ENCODE data around the gene MRPS18A.
"Not testable (repeated sequence)": the region's sequence is repeated elsewhere in the genome, so short reads cannot be mapped to it uniquely, and the experiment has no call there.

The MRPS18A gene

DNA sequence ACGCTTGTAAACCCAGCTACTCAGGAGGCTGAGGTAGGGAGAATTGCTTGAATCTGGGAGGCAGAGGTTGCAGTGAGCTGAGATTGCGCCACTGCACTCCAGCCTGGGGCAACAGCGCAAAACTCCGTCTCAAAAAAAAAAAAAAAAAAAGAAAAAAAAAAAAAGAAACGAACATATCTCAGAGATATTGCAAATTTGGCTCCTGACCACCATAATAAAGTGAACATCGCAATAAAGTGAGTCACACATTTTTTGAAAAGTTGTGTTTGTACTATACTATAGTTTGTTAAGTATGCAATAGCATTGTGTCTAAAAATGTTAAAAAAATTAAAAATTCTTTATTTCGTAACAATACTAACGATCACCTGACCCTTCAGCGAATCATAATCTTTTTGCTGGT lies 29.4 kb downstream of the MRPS18A start:
- H3K36me3 ChIP-seq (ENCODE audit: low read length) = no peaks in the 10 kb centered on the region
- H3K9ac ChIP-seq (ENCODE audit: low read length) = no peak overlapping the region
- no peak overlapping the region for H3K4me2 ChIP-seq (ENCODE audit: low read depth, low read length, poor library complexity, severe bottlenecking)
- H4K20me1 ChIP-seq (ENCODE audit: low read depth, low read length) = no peaks in the 10 kb centered on the region
- no peaks in the 10 kb centered on the region for H3F3A ChIP-seq (ENCODE audit: insufficient read depth)
- no peaks in the 10 kb centered on the region for H3K79me2 ChIP-seq (ENCODE audit: insufficient read depth, low read length)
- no peak overlapping the region for H3K4me3 ChIP-seq (ENCODE audit: insufficient read depth, low read length, poor library complexity, severe bottlenecking)
- no peaks in the 10 kb centered on the region for H3K27me3 ChIP-seq (ENCODE audit: low read length)
- H3K27ac ChIP-seq (ENCODE audit: low read depth, low read length) = no peak overlapping the region
- H3K9me2 ChIP-seq (replicated peaks; ENCODE audit: insufficient read depth, low read length) = no peaks in the 10 kb centered on the region
- no peaks in the 10 kb centered on the region for H3K9me3 ChIP-seq (ENCODE audit: insufficient read depth, low read length)
- TF ChIP-seq, protein P1, sequence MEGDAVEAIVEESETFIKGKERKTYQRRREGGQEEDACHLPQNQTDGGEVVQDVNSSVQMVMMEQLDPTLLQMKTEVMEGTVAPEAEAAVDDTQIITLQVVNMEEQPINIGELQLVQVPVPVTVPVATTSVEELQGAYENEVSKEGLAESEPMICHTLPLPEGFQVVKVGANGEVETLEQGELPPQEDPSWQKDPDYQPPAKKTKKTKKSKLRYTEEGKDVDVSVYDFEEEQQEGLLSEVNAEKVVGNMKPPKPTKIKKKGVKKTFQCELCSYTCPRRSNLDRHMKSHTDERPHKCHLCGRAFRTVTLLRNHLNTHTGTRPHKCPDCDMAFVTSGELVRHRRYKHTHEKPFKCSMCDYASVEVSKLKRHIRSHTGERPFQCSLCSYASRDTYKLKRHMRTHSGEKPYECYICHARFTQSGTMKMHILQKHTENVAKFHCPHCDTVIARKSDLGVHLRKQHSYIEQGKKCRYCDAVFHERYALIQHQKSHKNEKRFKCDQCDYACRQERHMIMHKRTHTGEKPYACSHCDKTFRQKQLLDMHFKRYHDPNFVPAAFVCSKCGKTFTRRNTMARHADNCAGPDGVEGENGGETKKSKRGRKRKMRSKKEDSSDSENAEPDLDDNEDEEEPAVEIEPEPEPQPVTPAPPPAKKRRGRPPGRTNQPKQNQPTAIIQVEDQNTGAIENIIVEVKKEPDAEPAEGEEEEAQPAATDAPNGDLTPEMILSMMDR (IDR thresholded peaks at IDR 0.05; ENCODE audit: insufficient read depth, low read length, poor library complexity, severe bottlenecking) = no peak
- TF ChIP-seq EZH2phosphoT487 (conservative IDR thresholded peaks at IDR 0.05; ENCODE audit: low read length) = no peak
- no peak overlapping the region for H2AFZ ChIP-seq (ENCODE audit: low read depth, low read length, severe bottlenecking)

DNA sequence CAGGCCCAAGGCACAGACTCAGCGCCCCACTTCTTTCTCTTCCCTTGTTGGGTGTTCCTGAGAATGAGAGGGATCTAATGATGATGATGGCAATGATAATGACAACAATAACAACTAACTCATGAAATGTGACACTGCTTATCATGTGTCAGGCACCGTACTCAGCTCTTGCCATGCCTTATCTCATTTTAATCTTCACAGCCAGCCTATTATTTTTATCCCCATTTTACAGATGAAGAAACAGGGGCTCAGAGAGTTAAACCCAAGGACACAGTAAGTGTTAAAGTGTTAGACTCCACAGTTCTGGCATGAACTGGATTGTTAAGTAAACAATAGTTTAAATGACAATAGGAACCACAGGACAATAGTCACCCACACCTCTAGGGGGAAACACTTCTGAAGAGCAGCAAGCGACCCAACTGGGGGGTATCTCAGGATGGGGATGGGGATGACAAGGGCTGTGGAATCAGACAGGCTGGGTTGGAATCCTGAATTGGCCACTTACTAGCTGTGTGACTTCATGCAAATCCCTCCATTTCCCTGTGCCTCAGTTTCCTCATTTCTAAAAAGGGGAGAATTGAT lies 30.3 kb downstream of the MRPS18A start:
- Histone ChIP-seq H3K79me2 (ENCODE audit: insufficient read depth, low read length) (no peaks in the 10 kb centered on the region), H2AFZ (ENCODE audit: low read depth, low read length, severe bottlenecking) (no peak overlapping the region), H3K27ac (ENCODE audit: low read depth, low read length) (no peak overlapping the region), H3K9ac (ENCODE audit: low read length) (no peak overlapping the region), H3K36me3 (ENCODE audit: low read length) (no peaks in the 10 kb centered on the region), H3K9me3 (ENCODE audit: insufficient read depth, low read length) (no peaks in the 10 kb centered on the region), H3K27me3 (ENCODE audit: low read length) (no peaks in the 10 kb centered on the region), H3K4me2 (ENCODE audit: low read depth, low read length, poor library complexity, severe bottlenecking) (no peak overlapping the region), H3F3A (ENCODE audit: insufficient read depth) (no peaks in the 10 kb centered on the region), H3K4me3 (ENCODE audit: insufficient read depth, low read length, poor library complexity, severe bottlenecking) (no peak overlapping the region), H3K9me2 (replicated peaks; ENCODE audit: insufficient read depth, low read length) (no peaks in the 10 kb centered on the region), H4K20me1 (ENCODE audit: low read depth, low read length) (no peaks in the 10 kb centered on the region)
- TF ChIP-seq, protein P1 (IDR thresholded peaks at IDR 0.05; ENCODE audit: insufficient read depth, low read length, poor library complexity, severe bottlenecking) = no peak
- TF ChIP-seq EZH2phosphoT487 (conservative IDR thresholded peaks at IDR 0.05; ENCODE audit: low read length) = no peak

DNA sequence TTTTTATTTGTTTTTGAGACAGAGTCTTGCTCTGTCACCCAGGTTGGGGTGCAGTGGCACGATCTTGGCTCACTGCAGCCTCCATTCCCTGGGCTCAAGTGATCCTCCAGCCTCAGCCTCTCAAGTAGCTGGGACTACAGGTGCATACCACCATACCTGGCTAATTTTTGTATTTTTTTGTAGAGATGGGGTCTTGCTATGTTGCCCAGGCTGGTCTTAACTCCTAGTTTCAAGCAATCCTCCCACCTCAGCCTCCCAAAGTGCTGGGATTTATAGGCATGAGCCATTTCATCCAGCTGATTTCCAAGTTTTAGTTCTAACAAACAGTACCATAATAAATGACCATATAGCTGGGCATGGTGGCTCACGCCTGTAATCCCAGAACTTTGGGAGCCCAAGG lies 34.8 kb downstream of the MRPS18A start:
- not testable (repeated sequence) for H3K79me2 ChIP-seq (ENCODE audit: insufficient read depth, low read length); H2AFZ ChIP-seq (ENCODE audit: low read depth, low read length, severe bottlenecking); H3K27me3 ChIP-seq (ENCODE audit: low read length); H4K20me1 ChIP-seq (ENCODE audit: low read depth, low read length); H3K4me3 ChIP-seq (ENCODE audit: insufficient read depth, low read length, poor library complexity, severe bottlenecking); H3K9me3 ChIP-seq (ENCODE audit: insufficient read depth, low read length); H3K9me2 ChIP-seq (replicated peaks; ENCODE audit: insufficient read depth, low read length); H3K9ac ChIP-seq (ENCODE audit: low read length); H3F3A ChIP-seq (ENCODE audit: insufficient read depth); H3K27ac ChIP-seq (ENCODE audit: low read depth, low read length); H3K36me3 ChIP-seq (ENCODE audit: low read length); H3K4me2 ChIP-seq (ENCODE audit: low read depth, low read length, poor library complexity, severe bottlenecking)

DNA sequence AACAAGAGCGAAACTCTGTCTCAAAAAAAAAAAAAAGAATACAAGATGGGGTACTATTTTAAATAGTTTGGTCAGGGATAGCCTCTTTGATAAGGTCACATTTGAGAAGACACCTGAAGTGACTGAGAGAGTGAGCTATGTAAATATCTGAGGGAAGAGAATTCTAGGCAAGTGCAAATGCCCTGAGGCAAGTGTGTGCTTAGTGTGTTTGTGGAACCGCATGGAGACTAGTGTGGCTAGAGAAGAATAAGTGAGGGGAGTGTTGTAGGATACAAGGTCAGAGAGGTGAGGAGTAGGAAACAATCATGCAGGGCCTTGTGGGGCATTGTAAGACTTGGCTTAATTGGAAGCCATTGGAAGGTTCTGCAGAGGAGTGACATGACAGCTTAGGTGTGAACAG lies 39.3 kb downstream of the MRPS18A start:
- Histone ChIP-seq H3K9ac (ENCODE audit: low read length) (no peak overlapping the region), H3F3A (ENCODE audit: insufficient read depth) (peaks cover 7% of the 10 kb centered on the region), H3K4me2 (ENCODE audit: low read depth, low read length, poor library complexity, severe bottlenecking) (no peak overlapping the region), H3K9me2 (replicated peaks; ENCODE audit: insufficient read depth, low read length) (no peaks in the 10 kb centered on the region), H3K9me3 (ENCODE audit: insufficient read depth, low read length) (no peaks in the 10 kb centered on the region), H4K20me1 (ENCODE audit: low read depth, low read length) (no peaks in the 10 kb centered on the region), H3K36me3 (ENCODE audit: low read length) (no peaks in the 10 kb centered on the region), H2AFZ (ENCODE audit: low read depth, low read length, severe bottlenecking) (no peak overlapping the region), H3K27me3 (ENCODE audit: low read length) (no peaks in the 10 kb centered on the region), H3K27ac (ENCODE audit: low read depth, low read length) (no peak overlapping the region), H3K79me2 (ENCODE audit: insufficient read depth, low read length) (no peaks in the 10 kb centered on the region), H3K4me3 (ENCODE audit: insufficient read depth, low read length, poor library complexity, severe bottlenecking) (no peak overlapping the region)
- TF ChIP-seq, protein P1 (IDR thresholded peaks at IDR 0.05; ENCODE audit: insufficient read depth, low read length, poor library complexity, severe bottlenecking) = no peak
- no peak for TF ChIP-seq EZH2phosphoT487 (conservative IDR thresholded peaks at IDR 0.05; ENCODE audit: low read length)
